Suprapubic skin (tissue), 3 donors: ENCODE measurements around the gene ZDHHC17.

Experiments used
- EP300 ChIP-seq: sonication (generic); formaldehyde crosslinking; IDR thresholded peaks from one replicate; pipeline ENCODE4 v1.6.1; 2017; ENCODE audit warnings: antibody characterized with exemption
- POLR2A ChIP-seq, 2 donors: fragments of 450-650 bp; IDR thresholded peaks; one replicate each; pipeline ENCODE4 v1.6.1; 2017; ENCODE audit warnings: antibody characterized with exemption in 2 of 2, mild to moderate bottlenecking in 2 of 2, moderate library complexity in 2 of 2
- TF ChIP-seq, protein P1 (sequence below), 2 donors: fragments of 200-600 bp in 1 of 2; fragments of 450-650 bp in 1 of 2; sonication (generic) in 1 of 2; IDR thresholded peaks; one replicate each; pipeline ENCODE4 v1.5.1; 2016 to 2019; ENCODE audit warnings: antibody characterized with exemption in 2 of 2, mild to moderate bottlenecking in 1 of 2, moderate library complexity in 1 of 2

- TF ChIP-seq, protein P1, sequence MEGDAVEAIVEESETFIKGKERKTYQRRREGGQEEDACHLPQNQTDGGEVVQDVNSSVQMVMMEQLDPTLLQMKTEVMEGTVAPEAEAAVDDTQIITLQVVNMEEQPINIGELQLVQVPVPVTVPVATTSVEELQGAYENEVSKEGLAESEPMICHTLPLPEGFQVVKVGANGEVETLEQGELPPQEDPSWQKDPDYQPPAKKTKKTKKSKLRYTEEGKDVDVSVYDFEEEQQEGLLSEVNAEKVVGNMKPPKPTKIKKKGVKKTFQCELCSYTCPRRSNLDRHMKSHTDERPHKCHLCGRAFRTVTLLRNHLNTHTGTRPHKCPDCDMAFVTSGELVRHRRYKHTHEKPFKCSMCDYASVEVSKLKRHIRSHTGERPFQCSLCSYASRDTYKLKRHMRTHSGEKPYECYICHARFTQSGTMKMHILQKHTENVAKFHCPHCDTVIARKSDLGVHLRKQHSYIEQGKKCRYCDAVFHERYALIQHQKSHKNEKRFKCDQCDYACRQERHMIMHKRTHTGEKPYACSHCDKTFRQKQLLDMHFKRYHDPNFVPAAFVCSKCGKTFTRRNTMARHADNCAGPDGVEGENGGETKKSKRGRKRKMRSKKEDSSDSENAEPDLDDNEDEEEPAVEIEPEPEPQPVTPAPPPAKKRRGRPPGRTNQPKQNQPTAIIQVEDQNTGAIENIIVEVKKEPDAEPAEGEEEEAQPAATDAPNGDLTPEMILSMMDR (IDR thresholded peaks at IDR 0.05): no peak
- no peak for TF ChIP-seq EP300
- no peak for TF ChIP-seq POLR2A (IDR thresholded peaks at IDR 0.05)
Observed at GRCh38 chr12:76855271-76855670, 91.4 kb downstream of the ZDHHC17 start.
